ENCODE data around the gene SLC38A9. TPM values are rescaled to one million over a fixed set of nuclear protein-coding genes. Genes with fewer than 3 reads are reported as not detected.

The SLC38A9 gene
- total and polyA plus RNA-seq, 2 donors (not counting 1 experiment from before 2014, with no cell fraction given), result 18.1 to 49.7 TPM

DNA sequence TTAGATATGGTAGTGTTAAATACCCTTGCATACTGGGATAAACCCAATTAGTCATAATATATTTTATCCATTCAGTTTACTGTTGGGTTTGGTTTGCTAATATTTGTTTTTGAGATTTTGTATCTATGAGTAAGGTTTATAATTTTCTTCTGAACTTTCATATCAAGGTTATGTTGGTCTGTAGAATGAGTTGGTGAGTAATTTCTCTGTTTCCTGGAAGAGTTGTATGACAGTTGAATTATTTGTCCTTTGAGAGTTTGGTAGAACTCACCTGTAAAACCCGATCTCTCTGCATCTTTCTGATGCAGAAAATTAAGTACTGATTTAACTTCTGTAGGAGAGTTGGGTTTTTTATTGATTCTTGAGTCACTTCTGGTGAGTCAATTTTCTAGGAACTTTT is 46.1 kb upstream of the SLC38A9 start:
- Histone ChIP-seq H4K20me1 (ENCODE audit: control insufficient read depth, extremely low read depth, insufficient read depth, low read length) (no peaks in the 10 kb centered on the region), H3K36me3 (ENCODE audit: control insufficient read depth, insufficient read depth, low read length) (no peaks in the 10 kb centered on the region), H3K9me3 (ENCODE audit: control insufficient read depth, insufficient read depth, low read depth, low read length) (no peaks in the 10 kb centered on the region), H3K9ac (ENCODE audit: insufficient read depth, low read length) (no peak overlapping the region), H3K4me3 (replicated peaks in 1 of 4; ENCODE audit: control extremely low read depth in 1 of 4, insufficient read depth in 1 of 4, low read depth in 3 of 4, low read length in 4 of 4) (no peak overlapping the region), H3K27ac (ENCODE audit: insufficient read depth, low read length) (no peak overlapping the region), H3K79me2 (ENCODE audit: control insufficient read depth, insufficient read depth, low read length) (no peaks in the 10 kb centered on the region), H3K4me2 (ENCODE audit: extremely low read depth, insufficient read depth, low read length) (no peak overlapping the region), H2AFZ (ENCODE audit: low read length) (no peak overlapping the region), H3K27me3 (ENCODE audit: control insufficient read depth, insufficient read depth, low read length) (no peaks in the 10 kb centered on the region), H3K4me1 (ENCODE audit: control insufficient read depth, extremely low read depth, insufficient read depth, low read length) (no peaks in the 10 kb centered on the region)
- DNase-seq (ENCODE audit: low read depth in 2 of 2), result no peak
- no peak for TF ChIP-seq EZH2 (IDR thresholded peaks at IDR 0.05; ENCODE audit: low read length, missing control alignments)
- TF ChIP-seq, protein P1, sequence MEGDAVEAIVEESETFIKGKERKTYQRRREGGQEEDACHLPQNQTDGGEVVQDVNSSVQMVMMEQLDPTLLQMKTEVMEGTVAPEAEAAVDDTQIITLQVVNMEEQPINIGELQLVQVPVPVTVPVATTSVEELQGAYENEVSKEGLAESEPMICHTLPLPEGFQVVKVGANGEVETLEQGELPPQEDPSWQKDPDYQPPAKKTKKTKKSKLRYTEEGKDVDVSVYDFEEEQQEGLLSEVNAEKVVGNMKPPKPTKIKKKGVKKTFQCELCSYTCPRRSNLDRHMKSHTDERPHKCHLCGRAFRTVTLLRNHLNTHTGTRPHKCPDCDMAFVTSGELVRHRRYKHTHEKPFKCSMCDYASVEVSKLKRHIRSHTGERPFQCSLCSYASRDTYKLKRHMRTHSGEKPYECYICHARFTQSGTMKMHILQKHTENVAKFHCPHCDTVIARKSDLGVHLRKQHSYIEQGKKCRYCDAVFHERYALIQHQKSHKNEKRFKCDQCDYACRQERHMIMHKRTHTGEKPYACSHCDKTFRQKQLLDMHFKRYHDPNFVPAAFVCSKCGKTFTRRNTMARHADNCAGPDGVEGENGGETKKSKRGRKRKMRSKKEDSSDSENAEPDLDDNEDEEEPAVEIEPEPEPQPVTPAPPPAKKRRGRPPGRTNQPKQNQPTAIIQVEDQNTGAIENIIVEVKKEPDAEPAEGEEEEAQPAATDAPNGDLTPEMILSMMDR (conservative IDR thresholded peaks at IDR 0.05 in 1 of 2, IDR thresholded peaks at IDR 0.05 in 1 of 2; ENCODE audit: low read depth in 1 of 2, low read length in 2 of 2), result no peak

DNA sequence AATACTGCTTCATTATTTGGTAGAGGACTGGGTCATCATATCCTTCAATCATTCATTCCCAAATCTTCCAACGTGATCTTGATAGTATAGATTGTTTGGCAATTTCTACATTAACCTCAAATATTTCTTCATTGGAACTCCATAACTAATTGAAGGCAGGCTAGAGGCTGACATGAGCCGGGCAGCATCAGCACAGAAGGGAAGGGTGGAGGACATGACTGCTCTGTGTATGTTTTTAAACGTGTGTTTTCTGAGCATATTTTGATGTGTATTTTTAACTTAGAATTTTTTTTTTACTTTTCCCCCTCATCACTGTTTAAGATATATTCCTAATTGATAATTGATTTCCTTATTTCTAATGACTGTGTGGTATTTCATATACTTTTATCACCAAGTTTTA is 38.4 kb upstream of the SLC38A9 start:
- no peak for DNase-seq (ENCODE audit: low read depth in 2 of 2)
- Histone ChIP-seq H3K27ac (ENCODE audit: insufficient read depth, low read length) (no peak overlapping the region), H3K4me3 (replicated peaks in 1 of 4; ENCODE audit: control extremely low read depth in 1 of 4, insufficient read depth in 1 of 4, low read depth in 3 of 4, low read length in 4 of 4) (no peak overlapping the region), H3K27me3 (ENCODE audit: control insufficient read depth, insufficient read depth, low read length) (no peaks in the 10 kb centered on the region), H2AFZ (ENCODE audit: low read length) (no peak overlapping the region), H3K36me3 (ENCODE audit: control insufficient read depth, insufficient read depth, low read length) (no peaks in the 10 kb centered on the region), H4K20me1 (ENCODE audit: control insufficient read depth, extremely low read depth, insufficient read depth, low read length) (no peaks in the 10 kb centered on the region), H3K4me2 (ENCODE audit: extremely low read depth, insufficient read depth, low read length) (no peak overlapping the region), H3K9ac (ENCODE audit: insufficient read depth, low read length) (no peak overlapping the region), H3K9me3 (ENCODE audit: control insufficient read depth, insufficient read depth, low read depth, low read length) (no peaks in the 10 kb centered on the region), H3K4me1 (ENCODE audit: control insufficient read depth, extremely low read depth, insufficient read depth, low read length) (no peaks in the 10 kb centered on the region), H3K79me2 (ENCODE audit: control insufficient read depth, insufficient read depth, low read length) (no peaks in the 10 kb centered on the region)
- TF ChIP-seq, protein P1 (conservative IDR thresholded peaks at IDR 0.05 in 1 of 2, IDR thresholded peaks at IDR 0.05 in 1 of 2; ENCODE audit: low read depth in 1 of 2, low read length in 2 of 2), result no peak
- TF ChIP-seq EZH2 (IDR thresholded peaks at IDR 0.05; ENCODE audit: low read length, missing control alignments), result no peak

GRCh38 chr5:55750063-55750462 is 37.9 kb upstream of the SLC38A9 start:
- no peak overlapping the region for H3K4me2 ChIP-seq (ENCODE audit: extremely low read depth, insufficient read depth, low read length)
- no peak overlapping the region for H3K9ac ChIP-seq (ENCODE audit: insufficient read depth, low read length)
- no peaks in the 10 kb centered on the region for H3K79me2 ChIP-seq (ENCODE audit: control insufficient read depth, insufficient read depth, low read length)
- no peaks in the 10 kb centered on the region for H3K4me1 ChIP-seq (ENCODE audit: control insufficient read depth, extremely low read depth, insufficient read depth, low read length)
- no peak for DNase-seq (ENCODE audit: low read depth in 2 of 2)
- TF ChIP-seq EZH2 (IDR thresholded peaks at IDR 0.05; ENCODE audit: low read length, missing control alignments), result no peak
- TF ChIP-seq, protein P1 (conservative IDR thresholded peaks at IDR 0.05 in 1 of 2, IDR thresholded peaks at IDR 0.05 in 1 of 2; ENCODE audit: low read depth in 1 of 2, low read length in 2 of 2), result no peak
- no peak overlapping the region for H3K4me3 ChIP-seq (replicated peaks in 1 of 4; ENCODE audit: control extremely low read depth in 1 of 4, insufficient read depth in 1 of 4, low read depth in 3 of 4, low read length in 4 of 4)
- H3K27ac ChIP-seq (ENCODE audit: insufficient read depth, low read length), result no peak overlapping the region
- no peaks in the 10 kb centered on the region for H3K27me3 ChIP-seq (ENCODE audit: control insufficient read depth, insufficient read depth, low read length)
- no peaks in the 10 kb centered on the region for H4K20me1 ChIP-seq (ENCODE audit: control insufficient read depth, extremely low read depth, insufficient read depth, low read length)
- no peaks in the 10 kb centered on the region for H3K36me3 ChIP-seq (ENCODE audit: control insufficient read depth, insufficient read depth, low read length)
- H2AFZ ChIP-seq (ENCODE audit: low read length), result no peak overlapping the region
- H3K9me3 ChIP-seq (ENCODE audit: control insufficient read depth, insufficient read depth, low read depth, low read length), result no peaks in the 10 kb centered on the region
